HG02571 (cell line): ENCODE data around the gene PPRC1.
A peak's percentile ranks its signal among the peaks of the same experiment; 100 is the strongest.

Experiments
- ATAC-seq: cut with Tn5 transposase; IDR thresholded peaks from one replicate; pipeline ENCODE4 v1.9.1; 2021; ENCODE audit warnings: mild to moderate bottlenecking, moderate library complexity; ENCODE audit not compliant: unreplicated experiment

PPRC1 gene

DNA sequence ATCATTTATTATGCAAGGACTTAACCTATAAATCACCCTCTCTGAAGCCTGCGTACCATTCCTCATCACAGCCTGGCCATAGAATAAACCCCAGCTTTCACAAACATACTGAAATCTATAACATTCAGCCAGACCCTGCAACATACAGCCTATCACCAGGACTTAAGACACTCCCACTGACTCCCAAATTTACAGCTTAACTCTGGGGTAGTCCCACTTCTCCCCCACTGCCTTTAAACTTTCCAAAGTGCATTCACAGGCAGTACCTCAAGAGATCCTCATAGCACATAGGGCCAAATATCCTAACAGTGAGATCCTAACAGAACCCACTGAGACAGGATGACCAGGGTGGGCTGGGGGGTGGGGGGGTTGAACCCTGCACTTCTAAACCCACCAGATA lies 16.2 kb upstream of the PPRC1 start:
- ATAC-seq, result no peak

- ATAC-seq, result no peak
Observed at GRCh38 chr10:102117391-102118159, 15.3 kb upstream of the PPRC1 start.

DNA sequence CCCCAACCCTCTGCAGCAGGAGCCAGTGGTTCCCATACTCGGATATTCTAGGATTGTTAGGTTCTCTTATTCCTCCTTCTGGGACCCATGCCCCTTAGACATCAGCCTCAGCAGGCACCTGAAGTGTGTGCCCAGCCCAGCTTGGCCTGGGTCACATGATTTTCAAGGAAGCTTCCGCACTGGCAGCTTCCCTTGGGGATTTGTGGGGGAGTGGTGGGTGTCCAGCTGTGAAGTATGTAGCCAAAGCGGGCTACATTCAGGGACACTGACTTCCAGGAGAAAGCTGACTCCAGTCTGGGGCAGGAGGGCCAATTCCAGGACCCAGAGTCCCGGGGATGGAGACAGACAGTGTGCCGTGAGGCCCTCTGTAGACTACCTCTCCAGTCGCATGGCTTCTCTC lies 14.0 kb upstream of the PPRC1 start:
- ATAC-seq, result no peak

DNA sequence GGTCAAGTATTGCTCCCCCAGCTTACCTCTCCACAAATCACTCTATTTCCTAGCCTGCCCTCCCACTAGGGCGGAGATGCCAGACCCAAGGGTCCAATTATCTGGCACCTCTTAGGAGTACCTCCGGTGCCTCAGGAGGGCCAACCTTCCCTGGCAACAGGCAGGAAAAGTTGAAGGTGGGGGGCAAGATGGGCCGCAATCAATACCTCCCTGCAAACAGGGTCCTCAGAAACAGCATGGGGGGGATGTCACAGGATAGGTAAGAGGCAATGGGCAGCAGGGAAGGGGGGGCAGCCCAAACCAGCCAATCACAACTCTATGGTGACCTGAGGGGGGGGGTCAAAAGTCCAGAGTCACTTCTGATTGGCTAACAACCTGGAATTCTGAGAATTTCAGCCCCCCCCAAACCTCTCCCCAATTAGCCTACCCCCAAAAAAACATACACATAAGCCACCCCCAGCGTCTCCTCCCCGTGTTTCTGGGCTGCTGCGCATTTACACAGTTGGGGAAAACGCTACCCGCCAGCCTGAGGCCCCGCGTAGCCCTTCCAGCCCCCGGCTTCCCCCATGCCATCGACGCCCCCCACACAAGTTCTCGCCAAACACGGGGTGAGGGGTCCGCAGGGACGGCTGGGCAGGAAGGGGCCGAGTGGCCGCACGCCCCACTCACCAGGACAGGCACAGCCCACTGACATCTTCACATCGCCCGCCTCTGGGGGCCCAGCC lies 13.3 kb upstream of the PPRC1 start:
- ATAC-seq, result no peak

DNA sequence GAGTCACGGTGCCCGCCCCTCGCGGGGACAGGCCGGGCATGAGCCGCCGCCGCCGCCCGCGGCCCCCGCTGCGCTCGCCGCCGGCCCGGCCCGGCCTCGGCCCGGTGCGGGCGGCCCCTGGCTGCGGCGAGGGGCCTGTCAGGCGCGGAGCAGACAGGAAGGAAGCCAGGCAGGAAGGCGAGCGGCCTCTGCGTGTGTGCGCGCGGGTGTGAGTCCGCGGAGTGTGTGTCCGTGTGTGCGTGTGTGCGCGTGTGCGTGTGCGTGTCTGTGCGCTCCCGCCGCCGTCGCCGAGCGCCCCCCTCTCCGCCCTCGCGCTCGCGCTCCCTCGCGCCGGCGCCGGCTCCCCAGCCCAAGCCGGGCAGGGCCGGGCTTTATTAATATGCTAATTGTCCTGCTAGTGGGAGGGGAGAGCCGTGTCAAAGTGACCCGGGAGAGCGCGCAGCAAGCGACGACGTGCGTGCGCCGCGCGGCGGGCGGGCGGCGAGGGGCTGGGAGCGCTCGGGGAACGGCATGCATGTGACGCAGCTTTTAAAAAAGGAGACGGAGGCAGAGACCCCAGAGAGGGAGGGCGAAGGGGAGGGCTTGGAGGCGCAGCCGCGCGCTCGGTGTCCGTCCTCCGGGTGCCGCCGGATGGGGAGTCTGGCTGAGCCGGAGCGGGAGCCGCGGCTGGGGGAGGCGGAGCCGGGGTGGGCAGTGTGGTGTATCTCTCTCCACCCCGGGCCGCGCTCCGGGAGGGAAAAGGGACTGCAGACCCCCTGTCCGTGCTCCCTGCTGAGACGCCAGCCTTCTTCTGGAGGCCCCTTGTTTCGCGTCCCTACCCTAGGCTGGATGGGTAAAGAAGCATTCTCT lies 12.5 kb upstream of the PPRC1 start, which contains the start of gene LDB1:
Gene LDB1, minus strand, starts transcription at position 227 of the 849 bp plus-strand sequence. CDS start 258 bp downstream, outside the sequence.
- ATAC-seq, result peak; percentile 69

- ATAC-seq, result no peak
Observed at GRCh38 chr10:102120991-102121738, 11.7 kb upstream of the PPRC1 start.

GRCh38 chr10:102121739-102122372 lies 11.0 kb upstream of the PPRC1 start:
- ATAC-seq, result no peak

- ATAC-seq, result no peak
Observed at GRCh38 chr10:102122450-102122849, 10.4 kb upstream of the PPRC1 start.

DNA sequence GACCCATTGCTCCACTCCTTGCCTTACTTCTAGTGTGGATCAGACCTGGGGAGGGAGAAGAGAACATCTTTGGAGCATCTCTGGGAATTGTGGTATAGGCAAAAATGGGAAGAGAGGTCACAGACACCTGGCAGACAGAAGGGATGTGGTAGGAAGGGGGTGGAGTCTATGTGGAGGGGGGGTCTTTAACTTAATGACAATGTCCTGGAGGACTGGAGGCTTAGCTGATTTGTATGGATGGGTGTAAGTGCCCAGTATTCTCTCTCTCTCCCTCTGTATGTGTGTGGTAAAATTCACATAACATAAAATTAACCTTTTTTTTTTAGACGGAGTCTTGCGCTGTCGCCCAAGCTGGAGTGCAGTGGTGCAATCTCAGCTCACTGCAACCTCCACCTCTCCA lies 9.6 kb upstream of the PPRC1 start:
- no peak for ATAC-seq

DNA sequence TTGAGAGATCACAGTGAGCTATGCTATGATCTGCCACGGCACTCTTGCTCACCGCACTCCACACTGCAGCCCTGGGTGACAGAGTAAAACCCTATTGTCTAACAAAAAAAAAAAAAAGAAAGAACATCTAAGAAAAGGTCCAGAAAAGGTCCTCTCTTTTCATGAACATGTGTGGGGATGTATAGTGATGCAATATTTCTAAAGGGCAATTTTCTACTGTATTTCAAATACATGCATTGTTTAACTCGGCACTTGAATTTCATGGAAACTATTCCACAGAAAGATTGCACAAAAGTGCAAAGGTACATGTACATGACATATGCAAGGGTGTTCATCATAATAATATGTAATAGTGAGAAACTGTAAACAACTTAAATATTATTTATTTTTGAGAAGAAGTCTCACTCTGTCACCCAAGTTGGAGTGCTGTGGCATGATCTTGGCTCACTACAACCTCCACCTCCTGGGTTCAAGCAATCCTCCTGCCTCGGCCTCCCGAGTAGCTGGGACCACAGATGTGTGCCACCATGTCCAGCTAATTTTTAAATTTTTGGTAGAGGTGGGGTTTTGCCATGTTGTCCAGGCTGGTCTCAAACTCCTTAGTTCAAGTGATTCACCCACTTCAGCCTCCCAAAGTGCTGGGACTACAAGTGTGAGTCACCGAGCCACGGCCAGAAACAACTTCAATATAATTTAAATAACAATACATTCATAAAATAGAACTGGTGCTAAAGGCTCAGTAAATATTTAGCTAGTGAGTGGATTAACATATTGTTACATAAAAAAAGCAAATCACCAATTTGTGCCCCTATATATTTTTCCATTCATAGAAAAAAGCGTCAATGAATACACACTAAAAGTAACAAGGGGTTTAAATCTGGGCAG lies 1.3 kb upstream of the PPRC1 start:
- no peak for ATAC-seq

GRCh38 chr10:102132193-102132562 lies 662 bp upstream of the PPRC1 start:
- no peak for ATAC-seq

- ATAC-seq, result peak; percentile 5
Observed at GRCh38 chr10:102133373-102134195, 744 bp downstream of the PPRC1 start.

GRCh38 chr10:102134416-102134815 lies 1.6 kb downstream of the PPRC1 start:
- ATAC-seq, result no peak

- no peak for ATAC-seq
Observed at GRCh38 chr10:102135956-102136526, 3.2 kb downstream of the PPRC1 start.

- ATAC-seq, result no peak
Observed at GRCh38 chr10:102139281-102140110, 6.7 kb downstream of the PPRC1 start.

GRCh38 chr10:102140218-102140617 lies 7.4 kb downstream of the PPRC1 start:
- ATAC-seq, result no peak

DNA sequence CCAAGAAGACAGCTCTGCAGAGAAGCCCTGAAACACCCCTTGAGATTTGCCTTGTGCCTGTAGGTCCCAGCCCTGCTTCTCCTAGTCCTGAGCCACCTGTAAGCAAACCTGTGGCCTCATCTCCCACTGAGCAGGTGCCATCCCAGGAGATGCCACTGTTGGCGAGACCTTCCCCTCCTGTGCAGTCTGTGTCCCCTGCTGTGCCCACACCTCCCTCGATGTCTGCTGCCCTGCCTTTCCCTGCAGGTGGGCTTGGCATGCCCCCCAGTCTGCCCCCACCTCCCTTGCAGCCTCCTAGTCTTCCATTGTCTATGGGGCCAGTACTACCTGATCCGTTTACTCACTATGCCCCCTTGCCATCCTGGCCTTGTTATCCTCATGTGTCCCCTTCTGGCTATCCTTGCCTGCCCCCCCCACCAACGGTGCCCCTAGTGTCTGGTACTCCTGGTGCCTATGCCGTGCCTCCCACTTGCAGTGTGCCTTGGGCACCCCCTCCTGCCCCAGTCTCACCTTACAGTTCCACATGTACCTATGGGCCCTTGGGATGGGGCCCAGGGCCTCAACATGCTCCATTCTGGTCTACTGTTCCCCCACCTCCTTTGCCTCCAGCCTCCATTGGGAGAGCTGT lies 8.2 kb downstream of the PPRC1 start:
- ATAC-seq, result no peak
